AG04449 (cell line): ENCODE results near the gene MRPL23.

Source experiments
- CTCF ChIA-PET: fragments of 350-600 bp; formaldehyde crosslinking; extraction: SDS; loops from one replicate; lab custom pipeline; 2021; ENCODE audit warnings: antibody characterized with exemption; lab: Yijun Ruan, JAX
- POLR2A ChIA-PET: fragments of 400-600, 350-600 bp; formaldehyde crosslinking; extraction: SDS; loops from one replicate; lab custom pipeline; 2020; ENCODE audit warnings: antibody characterized with exemption, inconsistent platforms; lab: Yijun Ruan, JAX
- DNase-seq: peaks from one replicate; pipeline ENCODE4 v3.0.0-alpha.2; 2010; ENCODE audit warnings: low read depth, low spot score
- H3K4me3 ChIP-seq: 2 replicates; pipeline ENCODE4 v1.5.1; 2011; ENCODE audit warnings: low read depth, mild to moderate bottlenecking, control low read depth, low read length
- TF ChIP-seq, protein P1 (sequence below): IDR thresholded peaks from one replicate; pipeline ENCODE4 v1.5.1; 2011; ENCODE audit warnings: mild to moderate bottlenecking, moderate library complexity, low read length, control low read depth, inconsistent platforms; ENCODE audit not compliant: insufficient read depth; ENCODE audit errors: missing control alignments

The MRPL23 gene

DNA sequence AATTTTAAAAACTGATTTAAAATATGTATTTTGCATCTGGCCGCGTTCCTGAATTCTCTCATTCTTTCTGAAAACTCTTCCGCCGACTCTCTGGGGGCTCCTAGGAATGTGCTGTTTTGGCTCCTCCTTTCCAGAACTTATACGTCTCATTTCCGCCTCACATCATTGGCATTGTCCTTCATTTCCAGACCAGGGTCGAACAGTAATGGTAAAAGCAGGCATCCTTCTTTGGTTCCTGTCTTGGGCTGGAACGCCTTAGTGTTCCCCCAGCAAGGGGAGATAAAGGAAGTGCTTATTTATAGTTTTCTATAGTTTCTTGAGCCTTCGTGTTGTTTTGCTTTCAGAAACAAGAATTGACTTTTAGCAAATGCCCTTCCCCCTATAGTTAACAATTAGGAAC, 38.5 kb upstream of the MRPL23 start:
- ChIA-PET CTCF (interaction anchor here (0.9 to 2.9 kb wide), 2 partner anchors 27 to 39 kb away, joined by 3 to 14 read pairs; no protein-coding TSS in a partner anchor), POLR2A (no interaction called here)
- no peak overlapping the region for H3K4me3 ChIP-seq
- DNase-seq = no peak
- TF ChIP-seq, protein P1, sequence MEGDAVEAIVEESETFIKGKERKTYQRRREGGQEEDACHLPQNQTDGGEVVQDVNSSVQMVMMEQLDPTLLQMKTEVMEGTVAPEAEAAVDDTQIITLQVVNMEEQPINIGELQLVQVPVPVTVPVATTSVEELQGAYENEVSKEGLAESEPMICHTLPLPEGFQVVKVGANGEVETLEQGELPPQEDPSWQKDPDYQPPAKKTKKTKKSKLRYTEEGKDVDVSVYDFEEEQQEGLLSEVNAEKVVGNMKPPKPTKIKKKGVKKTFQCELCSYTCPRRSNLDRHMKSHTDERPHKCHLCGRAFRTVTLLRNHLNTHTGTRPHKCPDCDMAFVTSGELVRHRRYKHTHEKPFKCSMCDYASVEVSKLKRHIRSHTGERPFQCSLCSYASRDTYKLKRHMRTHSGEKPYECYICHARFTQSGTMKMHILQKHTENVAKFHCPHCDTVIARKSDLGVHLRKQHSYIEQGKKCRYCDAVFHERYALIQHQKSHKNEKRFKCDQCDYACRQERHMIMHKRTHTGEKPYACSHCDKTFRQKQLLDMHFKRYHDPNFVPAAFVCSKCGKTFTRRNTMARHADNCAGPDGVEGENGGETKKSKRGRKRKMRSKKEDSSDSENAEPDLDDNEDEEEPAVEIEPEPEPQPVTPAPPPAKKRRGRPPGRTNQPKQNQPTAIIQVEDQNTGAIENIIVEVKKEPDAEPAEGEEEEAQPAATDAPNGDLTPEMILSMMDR = no peak

DNA sequence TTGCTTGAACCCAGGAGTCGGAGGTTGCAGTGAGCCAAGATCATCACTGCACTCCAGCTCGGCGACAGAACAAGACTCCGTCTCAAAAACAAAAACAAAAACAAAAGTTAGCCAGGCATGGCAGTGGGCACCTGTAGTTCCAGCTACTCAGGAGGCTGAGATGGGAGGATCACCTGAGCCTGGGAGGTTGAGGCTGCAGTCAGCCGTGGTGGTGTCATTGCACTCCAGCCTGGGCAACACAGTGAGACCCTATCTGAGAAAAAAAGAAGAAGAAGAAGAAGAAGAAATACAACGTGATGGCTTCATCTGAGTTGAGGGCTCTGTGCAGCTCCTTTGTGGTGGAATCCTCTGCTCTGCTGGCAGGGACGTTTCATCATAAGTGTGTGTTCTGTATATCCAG, 37.6 kb upstream of the MRPL23 start:
- no peak for DNase-seq
- CTCF ChIA-PET = interaction anchor here (0.9 to 1.0 kb wide), 2 partner anchors 38 to 216 kb away, joined by 3 read pairs; no protein-coding TSS in a partner anchor
- TF ChIP-seq, protein P1 = no peak
- H3K4me3 ChIP-seq = no peak overlapping the region
- POLR2A ChIA-PET = no interaction called here

DNA sequence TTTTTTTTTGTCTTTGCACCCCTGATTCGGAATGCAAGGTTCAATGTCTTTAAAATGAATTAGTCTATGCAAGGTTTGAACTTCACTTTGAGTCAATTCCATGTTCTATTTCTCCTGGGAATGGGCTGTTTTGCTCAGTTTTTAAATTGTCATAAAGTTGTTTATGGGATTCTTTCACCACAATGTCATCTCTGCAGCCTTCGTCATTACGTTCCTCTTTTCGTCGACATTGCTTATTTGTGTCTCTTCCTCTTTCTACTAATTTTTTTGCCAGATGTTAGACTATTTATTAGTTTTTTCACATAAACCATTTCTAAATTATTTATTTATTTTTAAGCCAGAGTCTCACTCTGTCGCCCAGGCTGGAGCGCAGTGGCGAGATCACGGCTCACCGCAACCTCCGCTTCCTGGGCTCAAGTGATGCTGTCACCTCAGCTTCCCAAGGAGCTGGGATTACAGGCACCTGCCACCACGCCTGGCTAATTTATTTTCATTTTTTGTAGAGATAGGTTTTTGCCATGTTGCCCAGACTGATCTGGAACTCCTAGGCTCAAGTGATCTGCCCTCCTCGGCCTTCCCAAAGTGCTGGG, 34.7 kb upstream of the MRPL23 start:
- no peak for DNase-seq
- H3K4me3 ChIP-seq = no peak overlapping the region
- CTCF ChIA-PET = no interaction called here
- TF ChIP-seq, protein P1 = no peak
- POLR2A ChIA-PET = no interaction called here

DNA sequence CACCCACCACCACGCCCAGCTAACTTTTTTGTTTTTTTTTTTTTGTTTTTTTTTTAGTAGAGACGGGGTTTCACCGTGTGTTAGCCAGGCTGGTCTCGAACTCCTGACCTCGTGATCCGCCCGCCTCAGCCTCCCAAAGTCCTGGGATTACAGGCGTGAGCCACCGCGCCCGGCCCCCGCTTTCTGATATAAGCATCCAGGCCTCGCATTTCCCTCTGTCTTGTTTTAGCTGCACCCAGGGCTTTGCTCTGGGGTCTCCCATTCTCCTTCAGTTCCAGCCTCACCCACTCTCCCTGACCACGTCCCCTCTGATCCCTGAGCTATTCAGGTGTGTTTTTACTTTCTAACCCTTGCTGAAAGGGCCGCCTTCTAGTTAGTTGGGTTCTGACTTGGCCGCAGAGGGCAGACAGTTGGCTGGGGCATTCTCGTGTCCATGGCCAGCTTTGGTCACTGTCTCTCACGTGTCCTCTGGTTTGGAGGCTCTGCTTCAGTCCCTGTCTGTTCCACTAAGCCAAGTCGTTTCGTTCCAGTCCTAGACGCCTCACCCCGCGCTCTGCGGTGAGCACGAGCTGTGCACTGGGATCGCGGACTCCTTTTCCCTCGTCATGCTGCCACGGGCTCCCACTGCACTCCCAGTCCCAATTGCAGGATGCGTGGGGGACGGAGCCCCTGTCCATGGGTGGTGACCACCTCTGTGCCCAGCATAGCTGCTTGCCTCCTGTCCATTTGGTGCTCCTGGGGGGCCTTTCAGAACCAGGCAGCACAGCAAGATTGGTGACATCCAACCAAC, 33.7 kb upstream of the MRPL23 start:
- H3K4me3 ChIP-seq = no peak overlapping the region
- no peak for DNase-seq
- POLR2A ChIA-PET = no interaction called here
- TF ChIP-seq, protein P1 = no peak
- CTCF ChIA-PET = interaction anchor here (0.8 to 1.1 kb wide), 2 partner anchors 31 to 238 kb away, joined by 3 read pairs; no protein-coding TSS in a partner anchor

DNA sequence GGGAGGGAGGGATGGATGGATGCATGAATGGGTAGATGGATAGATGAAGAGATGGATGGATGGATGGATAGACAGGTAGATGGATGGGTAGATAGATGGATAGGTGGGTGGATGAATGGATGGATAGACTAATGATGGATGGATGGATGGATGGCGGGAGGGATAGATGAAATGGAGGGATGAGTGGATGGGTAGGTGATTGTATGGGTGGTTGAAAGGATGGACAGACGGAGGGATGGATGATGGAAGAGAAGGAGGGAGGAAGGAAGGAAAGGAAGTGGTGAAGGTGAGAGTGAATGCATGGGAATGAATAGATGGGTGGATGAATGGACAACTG, 31.4 kb upstream of the MRPL23 start:
- POLR2A ChIA-PET = no interaction called here
- DNase-seq = no peak
- CTCF ChIA-PET = no interaction called here
- TF ChIP-seq, protein P1 = no peak
- no peak overlapping the region for H3K4me3 ChIP-seq
